Astrocyte (in vitro differentiated cells and primary cell): ENCODE data around the gene LRR1. TPM values are rescaled to one million over a fixed set of nuclear protein-coding genes. Genes with fewer than 3 reads are reported as not detected.

Experiments
- DNase-seq: peaks from one replicate; pipeline ENCODE4 v3.0.0-alpha.2; 2010; ENCODE audit warnings: low read depth
- FAIRE-seq: peaks from 2 replicates; lab custom pipeline; 2011; peaks lifted over from hg19 to GRCh38; lab: Jason Lieb, UNC
- H2AFZ ChIP-seq: 2 replicates; pipeline ENCODE4 v1.6.0; 2012; ENCODE audit warnings: low read depth, low read length, inconsistent platforms
- H3K27ac ChIP-seq: 2 replicates; pipeline ENCODE4 v1.5.1; 2011; ENCODE audit warnings: low read depth, low read length, inconsistent platforms
- H3K27me3 ChIP-seq: 2 replicates; pipeline ENCODE4 v1.6.0; 2011; ENCODE audit warnings: low read length, inconsistent platforms; ENCODE audit not compliant: insufficient read depth
- H3K36me3 ChIP-seq: 2 replicates; pipeline ENCODE4 v1.5.1; 2011; ENCODE audit warnings: low read length, inconsistent platforms; ENCODE audit not compliant: insufficient read depth
- H3K4me1 ChIP-seq: 2 replicates; pipeline ENCODE4 v1.5.1; 2011; ENCODE audit warnings: low read length, inconsistent platforms; ENCODE audit not compliant: insufficient read depth
- H3K4me2 ChIP-seq: 2 replicates; pipeline ENCODE4 v1.6.0; 2012; ENCODE audit warnings: low read length, inconsistent platforms
- H3K4me3 ChIP-seq: 2 replicates; pipeline ENCODE4 v1.5.1; 2011; ENCODE audit warnings: low read depth, mild to moderate bottlenecking, low read length, inconsistent platforms; ENCODE audit not compliant: insufficient read depth
- H3K79me2 ChIP-seq: 2 replicates; pipeline ENCODE4 v1.6.0; 2012; ENCODE audit warnings: mild to moderate bottlenecking, low read length, inconsistent platforms; ENCODE audit not compliant: insufficient read depth
- H3K9ac ChIP-seq: 2 replicates; pipeline ENCODE4 v1.6.0; 2012; ENCODE audit warnings: mild to moderate bottlenecking, low read length, inconsistent platforms
- H3K9me3 ChIP-seq: 2 replicates; pipeline ENCODE4 v1.5.1; 2012; ENCODE audit warnings: low read depth, mild to moderate bottlenecking, low read length, inconsistent platforms; ENCODE audit not compliant: insufficient read depth
- H4K20me1 ChIP-seq: 2 replicates; pipeline ENCODE4 v1.6.0; 2012; ENCODE audit warnings: low read length, inconsistent platforms; ENCODE audit not compliant: insufficient read depth
- H3K27ac Mint-ChIP-seq: one replicate; pipeline ENCODE4 v1.8.0; 2021; ENCODE audit warnings: mild to moderate bottlenecking, mixed read lengths; ENCODE audit not compliant: unreplicated experiment
- H3K27me3 Mint-ChIP-seq: one replicate; pipeline ENCODE4 v1.8.0; 2021; ENCODE audit warnings: low read depth, mixed read lengths; ENCODE audit not compliant: unreplicated experiment
- H3K36me3 Mint-ChIP-seq: one replicate; pipeline ENCODE4 v1.8.0; 2021; ENCODE audit warnings: low read depth, mixed read lengths; ENCODE audit not compliant: unreplicated experiment
- H3K4me1 Mint-ChIP-seq: one replicate; pipeline ENCODE4 v1.8.0; 2021; ENCODE audit warnings: low read depth, mixed read lengths; ENCODE audit not compliant: unreplicated experiment
- H3K4me3 Mint-ChIP-seq: one replicate; pipeline ENCODE4 v1.8.0; 2021; ENCODE audit warnings: mild to moderate bottlenecking, moderate library complexity, mixed read lengths; ENCODE audit not compliant: unreplicated experiment
- H3K9me3 Mint-ChIP-seq: one replicate; pipeline ENCODE4 v1.8.0; 2021; ENCODE audit warnings: mild to moderate bottlenecking, mixed read lengths; ENCODE audit not compliant: unreplicated experiment
- EZH2 ChIP-seq: IDR thresholded peaks from 2 replicates; pipeline ENCODE4 v1.6.1; 2012; ENCODE audit warnings: mild to moderate bottlenecking, low read length, inconsistent platforms; ENCODE audit not compliant: insufficient read depth
- total RNA-seq: library from RNA; stranded (reverse); gene quantifications from 2 replicates; pipeline ENCODE4 v1.2.1, GENCODE V29; 2021
- TF ChIP-seq, protein P1 (sequence below): IDR thresholded peaks from 2 replicates; pipeline ENCODE4 v1.5.1; 2011; ENCODE audit warnings: low read depth, mild to moderate bottlenecking, inconsistent platforms, low read length, moderate library complexity; ENCODE audit not compliant: insufficient read depth

Gene LRR1
- total RNA-seq, 1 donor from 2014 or later, result 10.0 TPM

DNA sequence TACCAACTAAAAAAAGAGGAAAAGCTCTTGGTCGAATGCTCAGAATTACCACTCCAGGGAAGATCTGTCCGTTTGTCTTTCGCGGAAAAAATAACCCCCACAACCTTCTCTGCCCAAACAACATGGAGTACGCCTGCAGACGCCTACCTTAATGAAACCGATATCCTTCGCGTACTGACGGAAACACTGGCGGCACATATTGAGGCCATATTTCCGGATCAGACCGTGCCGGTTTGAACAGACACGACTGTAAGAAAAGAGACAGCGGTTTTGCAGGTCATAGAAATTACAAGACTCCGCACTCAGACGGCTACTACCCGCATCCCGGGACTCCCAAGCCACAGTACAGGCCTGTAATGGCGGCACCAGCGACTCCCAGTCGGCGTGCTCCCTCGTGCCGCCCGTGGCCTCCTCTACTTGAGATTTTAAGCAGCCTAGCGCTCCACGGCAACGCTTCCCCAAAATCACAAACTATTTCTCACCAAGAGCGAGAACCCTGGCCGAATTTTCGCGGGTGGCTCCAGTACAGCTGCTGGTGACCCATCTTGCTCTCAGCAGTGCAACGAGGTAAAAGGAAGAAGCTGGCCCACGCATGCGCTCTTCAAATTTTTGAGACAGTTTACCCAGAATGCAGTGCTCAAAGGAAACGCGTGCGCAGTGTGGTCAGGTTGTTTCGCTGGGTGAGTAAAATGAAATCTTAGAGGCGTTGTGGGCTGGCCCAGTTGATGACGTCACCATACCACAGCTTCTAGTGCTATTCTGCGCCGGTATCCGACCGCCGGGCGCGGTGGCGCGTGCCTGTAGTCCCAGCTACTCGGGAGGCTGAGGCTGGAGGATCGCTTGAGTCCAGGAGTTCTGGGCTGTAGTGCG lies 12.7 kb upstream of the LRR1 start, which contains the start of gene RPS29:
Gene RPS29, minus strand, starts transcription at position 578 of the 870 bp plus-strand sequence. Its CDS starts 34 bp downstream, at position 544.
- H2AFZ ChIP-seq, result peak within 1 kb of the TSS; percentile 69
- H3K4me3 Mint-ChIP-seq, result peak within 1 kb of the TSS; percentile 93

DNA sequence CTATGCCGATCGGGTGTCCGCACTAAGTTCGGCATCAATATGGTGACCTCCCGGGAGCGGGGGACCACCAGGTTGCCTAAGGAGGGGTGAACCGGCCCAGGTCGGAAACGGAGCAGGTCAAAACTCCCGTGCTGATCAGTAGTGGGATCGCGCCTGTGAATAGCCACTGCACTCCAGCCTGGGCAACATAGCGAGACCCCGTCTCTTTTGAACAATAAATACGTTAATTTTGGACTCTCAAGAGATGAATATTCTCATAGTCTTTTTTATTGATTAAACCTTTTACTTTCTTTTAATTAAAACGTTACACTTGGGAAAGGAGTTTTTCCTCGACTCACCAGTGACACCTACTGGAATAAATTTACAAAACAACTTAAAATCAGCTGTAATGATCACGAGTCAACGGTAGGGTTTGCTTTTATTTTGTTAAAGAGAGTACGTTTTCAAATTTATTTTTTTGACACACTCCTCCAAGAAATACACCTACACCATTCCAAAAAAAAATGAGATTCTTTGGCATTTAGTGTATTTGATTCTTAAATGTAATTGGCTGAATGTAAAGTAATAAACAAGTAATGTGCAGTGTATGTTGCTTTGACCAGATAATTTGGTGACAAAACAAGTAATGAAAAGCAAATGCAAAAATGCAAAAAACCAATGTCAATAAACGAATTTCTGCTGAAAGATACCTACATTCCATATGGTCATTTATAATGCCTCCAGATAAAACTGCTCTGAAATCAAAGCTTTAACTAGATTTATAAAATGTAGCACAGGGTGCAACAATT lies 11.9 kb upstream of the LRR1 start:
- no peak overlapping the region for H3K4me3 ChIP-seq
- H3K4me1 Mint-ChIP-seq, result peaks cover 17% of the 10 kb centered on the region
- no peak overlapping the region for H2AFZ ChIP-seq
- H3K36me3 ChIP-seq, result peaks cover 24% of the 10 kb centered on the region
- H3K27ac Mint-ChIP-seq, result peak overlapping the region; percentile 97
- no peak for FAIRE-seq
- H3K9me3 Mint-ChIP-seq, result no peaks in the 10 kb centered on the region
- peaks cover 22% of the 10 kb centered on the region for H3K36me3 Mint-ChIP-seq
- H3K4me2 ChIP-seq, result peak overlapping the region; percentile 57
- H3K27me3 ChIP-seq, result no peaks in the 10 kb centered on the region
- peaks cover 41% of the 10 kb centered on the region for H4K20me1 ChIP-seq
- no peaks in the 10 kb centered on the region for H3K9me3 ChIP-seq
- peaks cover 44% of the 10 kb centered on the region for H3K79me2 ChIP-seq
- H3K4me3 Mint-ChIP-seq, result peak overlapping the region; percentile 93
- no peaks in the 10 kb centered on the region for H3K27me3 Mint-ChIP-seq
- H3K27ac ChIP-seq, result no peak overlapping the region
- peaks cover 8% of the 10 kb centered on the region for H3K4me1 ChIP-seq
- peak; percentile 62 for DNase-seq
- no peak overlapping the region for H3K9ac ChIP-seq
- no peak for TF ChIP-seq EZH2
- TF ChIP-seq, protein P1, sequence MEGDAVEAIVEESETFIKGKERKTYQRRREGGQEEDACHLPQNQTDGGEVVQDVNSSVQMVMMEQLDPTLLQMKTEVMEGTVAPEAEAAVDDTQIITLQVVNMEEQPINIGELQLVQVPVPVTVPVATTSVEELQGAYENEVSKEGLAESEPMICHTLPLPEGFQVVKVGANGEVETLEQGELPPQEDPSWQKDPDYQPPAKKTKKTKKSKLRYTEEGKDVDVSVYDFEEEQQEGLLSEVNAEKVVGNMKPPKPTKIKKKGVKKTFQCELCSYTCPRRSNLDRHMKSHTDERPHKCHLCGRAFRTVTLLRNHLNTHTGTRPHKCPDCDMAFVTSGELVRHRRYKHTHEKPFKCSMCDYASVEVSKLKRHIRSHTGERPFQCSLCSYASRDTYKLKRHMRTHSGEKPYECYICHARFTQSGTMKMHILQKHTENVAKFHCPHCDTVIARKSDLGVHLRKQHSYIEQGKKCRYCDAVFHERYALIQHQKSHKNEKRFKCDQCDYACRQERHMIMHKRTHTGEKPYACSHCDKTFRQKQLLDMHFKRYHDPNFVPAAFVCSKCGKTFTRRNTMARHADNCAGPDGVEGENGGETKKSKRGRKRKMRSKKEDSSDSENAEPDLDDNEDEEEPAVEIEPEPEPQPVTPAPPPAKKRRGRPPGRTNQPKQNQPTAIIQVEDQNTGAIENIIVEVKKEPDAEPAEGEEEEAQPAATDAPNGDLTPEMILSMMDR, result peak; percentile 92

More for the DNA sequence above, 12.7 kb upstream of the LRR1 start, which contains the start of gene RPS29:
- H3K9ac ChIP-seq, result peak within 1 kb of the TSS; percentile 97
- Mint-ChIP-seq H3K27me3 (no peaks in the 10 kb centered on the region), H3K9me3 (no peaks in the 10 kb centered on the region), H3K4me1 (peaks cover 24% of the 10 kb centered on the region), H3K27ac (peak within 1 kb of the TSS; percentile 97), H3K36me3 (peaks cover 22% of the 10 kb centered on the region)
- FAIRE-seq (peak; percentile 77), DNase-seq (peak; percentile 96)
- H3K4me2 ChIP-seq, result peak within 1 kb of the TSS; percentile 85
- H3K27ac ChIP-seq, result peak within 1 kb of the TSS; percentile 86
- H3K79me2 ChIP-seq, result peaks cover 52% of the 10 kb centered on the region
- H3K36me3 ChIP-seq, result peaks cover 24% of the 10 kb centered on the region
- H3K9me3 ChIP-seq, result no peaks in the 10 kb centered on the region
- peaks cover 49% of the 10 kb centered on the region for H4K20me1 ChIP-seq
- H3K27me3 ChIP-seq, result no peaks in the 10 kb centered on the region
- peaks cover 8% of the 10 kb centered on the region for H3K4me1 ChIP-seq
- TF ChIP-seq, protein P1, result no peak
- TF ChIP-seq EZH2, result no peak
- H3K4me3 ChIP-seq, result peak within 1 kb of the TSS; percentile 97
